ENCODE results near the gene BAG3.
A peak's percentile ranks its signal among the peaks of the same experiment; 100 is the strongest.

BAG3 gene

DNA sequence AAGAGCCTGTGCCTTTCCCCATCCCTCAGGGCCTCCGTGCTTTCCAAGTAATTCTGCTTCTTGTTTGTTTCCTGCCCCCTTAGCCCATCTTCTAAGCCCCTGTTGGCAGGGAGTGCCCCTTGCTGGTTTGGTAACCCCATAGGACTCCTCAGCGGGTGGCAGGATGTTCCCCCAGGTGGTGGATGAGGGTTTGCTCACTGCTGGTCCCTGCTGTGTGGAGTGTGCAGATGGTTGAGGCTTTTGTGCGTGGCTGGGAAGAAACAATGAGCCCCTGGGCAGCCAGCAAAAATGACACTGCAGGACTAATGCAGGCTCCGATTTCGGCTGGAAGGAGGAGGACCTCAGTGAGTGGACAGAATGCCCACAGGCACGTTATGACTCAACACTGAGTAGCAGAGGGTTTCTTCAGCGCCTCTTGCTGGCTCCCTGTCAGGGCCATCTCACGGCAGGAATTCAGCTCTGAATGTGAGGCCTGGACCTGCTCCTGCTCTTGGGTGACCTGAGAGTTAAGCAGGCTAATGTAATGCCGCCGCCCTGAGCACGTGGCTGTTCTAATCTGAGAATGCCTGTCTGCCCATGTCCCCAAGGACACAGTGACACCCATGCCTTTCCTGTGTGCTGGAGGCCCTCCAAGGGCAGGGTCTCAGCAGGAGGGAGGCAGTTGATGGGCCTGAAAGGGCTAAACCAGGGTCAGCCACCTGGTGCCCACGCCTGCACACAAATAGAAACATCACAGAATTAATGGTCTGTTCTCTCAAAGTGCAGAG lies 16.6 kb downstream of the BAG3 start:
- DNase-seq (ENCODE audit: low spot score) = peak; percentile 94

DNA sequence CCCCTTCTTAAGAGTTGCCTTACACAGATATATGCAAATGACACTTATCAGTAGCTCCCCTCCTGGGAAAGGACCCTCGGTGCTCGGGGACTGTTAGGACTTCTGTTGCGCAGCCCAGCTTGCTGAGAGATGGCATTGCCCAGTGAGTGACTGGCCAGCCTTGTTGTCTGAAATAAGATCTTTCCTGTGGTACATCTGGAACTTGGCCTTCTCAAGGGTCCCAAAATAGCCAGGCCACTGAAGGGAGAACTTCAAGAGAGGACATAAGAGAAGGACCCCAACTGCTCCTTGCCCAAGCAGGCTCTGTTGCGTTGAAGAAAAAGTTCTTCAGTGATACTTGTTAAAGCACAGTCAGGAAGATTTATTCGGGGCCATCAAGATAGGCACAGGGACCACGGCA lies 17.3 kb downstream of the BAG3 start:
- no peak for DNase-seq (ENCODE audit: low spot score)

- DNase-seq (ENCODE audit: low spot score) = no peak
Observed at GRCh38 chr10:119669331-119669730, 18.2 kb downstream of the BAG3 start.

GRCh38 chr10:119669975-119670640 lies 18.9 kb downstream of the BAG3 start:
- no peak for DNase-seq (ENCODE audit: low spot score)

GRCh38 chr10:119670717-119671116 lies 19.5 kb downstream of the BAG3 start:
- DNase-seq (ENCODE audit: low spot score) = peak; percentile 52

- DNase-seq (ENCODE audit: low spot score) = no peak
Observed at GRCh38 chr10:119671381-119671780, 20.2 kb downstream of the BAG3 start.

DNA sequence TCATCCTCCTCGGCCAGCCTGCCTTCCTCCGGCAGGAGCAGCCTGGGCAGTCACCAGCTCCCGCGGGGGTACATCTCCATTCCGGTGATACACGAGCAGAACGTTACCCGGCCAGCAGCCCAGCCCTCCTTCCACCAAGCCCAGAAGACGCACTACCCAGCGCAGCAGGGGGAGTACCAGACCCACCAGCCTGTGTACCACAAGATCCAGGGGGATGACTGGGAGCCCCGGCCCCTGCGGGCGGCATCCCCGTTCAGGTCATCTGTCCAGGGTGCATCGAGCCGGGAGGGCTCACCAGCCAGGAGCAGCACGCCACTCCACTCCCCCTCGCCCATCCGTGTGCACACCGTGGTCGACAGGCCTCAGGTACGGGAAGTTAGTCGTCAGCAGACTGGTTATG lies 21.1 kb downstream of the BAG3 start:
- DNase-seq (ENCODE audit: low spot score) = no peak

- DNase-seq (ENCODE audit: low spot score) = no peak
Observed at GRCh38 chr10:119673271-119673670, 22.1 kb downstream of the BAG3 start.

GRCh38 chr10:119675483-119676170 lies 24.4 kb downstream of the BAG3 start:
- no peak for DNase-seq (ENCODE audit: low spot score)

DNA sequence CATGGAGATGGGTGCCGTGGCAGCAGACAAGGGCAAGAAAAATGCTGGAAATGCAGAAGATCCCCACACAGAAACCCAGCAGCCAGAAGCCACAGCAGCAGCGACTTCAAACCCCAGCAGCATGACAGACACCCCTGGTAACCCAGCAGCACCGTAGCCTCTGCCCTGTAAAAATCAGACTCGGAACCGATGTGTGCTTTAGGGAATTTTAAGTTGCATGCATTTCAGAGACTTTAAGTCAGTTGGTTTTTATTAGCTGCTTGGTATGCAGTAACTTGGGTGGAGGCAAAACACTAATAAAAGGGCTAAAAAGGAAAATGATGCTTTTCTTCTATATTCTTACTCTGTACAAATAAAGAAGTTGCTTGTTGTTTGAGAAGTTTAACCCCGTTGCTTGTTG lies 25.9 kb downstream of the BAG3 start:
- DNase-seq (ENCODE audit: low spot score) = no peak

- no peak for DNase-seq (ENCODE audit: low spot score)
Observed at GRCh38 chr10:119677904-119678755, 26.9 kb downstream of the BAG3 start.

DNA sequence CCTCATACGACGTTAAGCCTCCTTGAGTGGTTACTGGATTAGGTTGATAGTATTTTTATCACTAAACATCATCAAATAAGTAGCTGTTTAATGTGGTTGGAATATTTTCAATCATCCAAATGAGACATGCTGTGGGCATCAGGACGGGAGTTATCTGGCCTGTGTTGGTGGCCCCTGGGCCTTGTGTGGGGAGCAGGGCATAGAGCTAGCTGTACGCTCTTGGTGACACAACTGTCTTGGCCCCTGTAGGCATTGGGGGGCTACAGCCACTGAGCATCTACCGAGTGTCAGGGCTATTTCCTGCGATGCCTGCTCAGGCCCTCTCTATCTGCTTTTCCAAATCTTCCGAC lies 28.3 kb downstream of the BAG3 start:
- no peak for DNase-seq (ENCODE audit: low spot score)

DNA sequence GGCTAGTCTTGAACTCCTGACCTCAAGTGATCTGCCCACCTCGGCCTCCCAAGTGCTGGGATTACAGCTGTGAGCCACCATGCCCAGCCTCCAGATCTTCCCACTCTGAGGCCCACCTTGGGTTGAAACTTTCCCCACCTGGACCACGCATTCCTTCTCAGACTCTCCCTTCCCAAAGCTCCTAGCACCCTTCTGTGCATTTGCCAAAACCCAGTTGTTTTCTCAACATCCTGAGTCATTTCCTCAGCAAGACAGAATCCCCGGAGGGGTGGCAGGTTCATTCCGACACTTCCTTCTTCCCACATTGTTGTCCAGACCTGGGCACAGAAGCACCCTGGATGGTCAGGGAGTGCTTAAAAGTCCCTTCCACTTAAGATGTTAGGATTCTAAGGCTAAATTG lies 28.9 kb downstream of the BAG3 start:
- peak; percentile 83 for DNase-seq (ENCODE audit: low spot score)

DNA sequence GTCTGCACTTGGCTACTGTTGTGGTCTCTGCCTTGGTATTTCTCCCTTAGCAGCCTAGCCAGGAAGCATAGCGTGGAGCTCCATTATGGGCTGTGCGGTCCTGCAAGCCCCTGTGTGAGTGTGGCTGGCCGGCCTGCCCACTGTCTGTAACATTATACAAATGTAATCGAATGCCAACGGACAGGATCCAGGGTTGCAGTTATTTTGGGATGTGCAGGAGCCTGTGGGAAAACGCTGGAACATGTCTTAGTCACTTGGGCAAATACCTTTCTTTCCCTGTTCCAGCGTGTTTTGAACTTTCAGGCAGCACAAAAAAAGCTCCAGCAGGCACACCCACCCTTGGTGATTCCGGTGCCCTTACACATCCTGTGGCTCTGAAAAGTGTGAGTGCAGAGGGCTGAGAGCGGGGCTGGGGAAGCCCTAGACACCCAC lies 29.5 kb downstream of the BAG3 start:
- DNase-seq (ENCODE audit: low spot score) = no peak

DNA sequence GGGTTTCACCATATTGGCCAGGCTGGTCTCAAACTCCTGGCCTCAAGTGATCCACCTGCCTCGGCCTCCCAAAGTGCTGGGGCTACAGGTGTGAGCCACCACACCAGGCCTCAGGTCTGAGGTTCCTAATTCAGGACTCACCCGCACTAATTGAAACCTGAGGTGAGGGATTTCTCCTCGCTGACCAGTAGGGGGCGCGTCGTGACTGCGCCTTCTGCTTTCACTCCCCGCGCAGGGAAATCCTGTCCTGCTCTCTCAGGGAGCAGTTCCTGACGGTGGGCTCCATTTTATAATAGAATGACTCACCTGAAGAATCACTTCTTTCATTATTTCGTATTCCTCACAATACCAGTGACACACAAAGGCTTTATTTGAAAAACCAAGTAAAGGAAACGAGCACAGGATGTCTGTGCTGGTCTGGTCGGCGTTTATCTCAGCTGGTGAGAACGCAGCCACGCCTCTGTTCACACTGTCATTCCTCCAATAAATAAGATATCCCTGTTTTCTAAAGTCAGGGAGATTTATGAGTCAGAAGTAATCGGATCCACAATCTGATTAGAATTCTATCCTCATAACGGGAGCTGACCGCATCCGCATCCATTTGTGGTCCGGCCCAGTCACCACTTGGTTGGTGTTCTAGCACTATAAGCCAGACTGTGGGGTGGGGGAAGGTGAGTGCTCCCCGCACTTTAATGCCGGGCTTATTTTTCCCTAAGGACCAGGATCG lies 35.4 kb downstream of the BAG3 start:
- DNase-seq (ENCODE audit: low spot score) = peak; percentile 87

DNA sequence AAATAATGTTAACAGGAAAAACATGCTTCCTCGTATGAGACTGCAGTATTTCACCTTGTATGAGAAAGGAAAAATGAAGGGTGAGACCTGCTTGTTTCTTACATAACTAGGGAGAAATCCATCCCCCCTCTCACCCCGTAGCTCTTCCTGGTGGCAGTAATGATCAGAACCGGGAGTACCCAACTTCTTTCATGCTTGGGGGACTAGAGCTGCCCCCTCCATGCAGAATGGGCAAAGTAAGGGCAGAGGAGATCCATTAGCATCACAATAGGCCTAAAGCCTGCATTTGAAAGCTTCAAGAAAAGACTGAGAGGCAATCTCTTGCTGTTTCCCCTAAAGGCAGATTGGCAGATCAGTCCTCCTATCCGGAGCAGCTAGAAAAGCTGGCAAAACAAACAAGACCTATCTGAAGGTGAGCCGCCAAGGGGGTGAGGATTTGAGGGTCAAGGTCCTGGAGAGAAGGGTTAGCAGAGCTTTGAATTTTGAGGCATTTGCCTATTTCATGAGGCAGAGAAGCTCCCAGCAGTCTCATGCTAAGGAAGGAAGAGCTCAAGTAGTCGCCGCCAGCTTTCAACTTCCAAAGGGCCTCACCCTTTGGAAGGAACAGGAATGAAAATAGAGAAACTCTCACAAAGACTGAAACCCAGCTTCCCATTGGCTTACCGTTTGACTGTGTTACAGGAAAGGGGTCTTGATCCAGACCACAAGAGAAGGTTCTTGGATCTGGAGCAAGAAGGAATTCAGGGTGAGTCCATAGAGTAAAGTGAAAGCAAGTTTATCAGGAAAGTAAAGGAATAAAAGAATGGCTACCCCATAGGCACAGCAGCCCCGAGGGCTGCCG lies 36.2 kb downstream of the BAG3 start:
- no peak for DNase-seq (ENCODE audit: low spot score)

- DNase-seq (ENCODE audit: low spot score) = no peak
Observed at GRCh38 chr10:119688033-119688508, 36.9 kb downstream of the BAG3 start.

DNA sequence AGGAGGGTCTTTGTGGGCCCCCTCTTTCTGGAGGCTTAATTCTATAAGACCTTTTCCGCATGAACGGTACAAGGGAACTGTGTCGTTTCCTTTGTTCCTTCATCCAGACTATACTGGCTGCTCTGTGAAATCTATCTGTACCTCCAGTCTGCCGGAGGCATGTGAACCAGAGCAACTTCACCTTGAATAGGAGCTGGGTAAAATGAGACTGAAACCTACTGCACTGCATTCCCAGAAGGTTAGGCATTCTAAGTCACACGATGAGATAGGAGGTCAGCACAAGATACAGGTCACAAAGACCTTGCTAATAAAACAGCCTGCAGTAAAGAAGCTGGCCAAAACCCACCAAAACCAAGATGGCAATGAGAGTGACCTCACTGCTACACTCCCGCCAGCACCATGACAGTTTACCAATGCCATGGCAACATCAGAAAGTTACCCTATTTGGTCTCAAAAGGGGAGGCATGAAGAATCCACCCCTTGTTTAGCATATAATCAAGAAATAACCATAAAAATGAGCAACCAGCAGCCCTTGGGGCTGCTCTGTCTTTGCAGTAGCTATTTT lies 37.9 kb downstream of the BAG3 start:
- DNase-seq (ENCODE audit: low spot score) = no peak

GRCh38 chr10:119691726-119692125 lies 40.5 kb downstream of the BAG3 start:
- DNase-seq (ENCODE audit: low spot score) = no peak

- no peak for DNase-seq (ENCODE audit: low spot score)
Observed at GRCh38 chr10:119693262-119693957, 42.2 kb downstream of the BAG3 start.
